GM23338 (cell line): ENCODE results near the gene FGD4.

Experiments
- CREB1 ChIP-seq: fragments of 250-450 bp; sonication (Bioruptor Pico); IDR thresholded peaks from 2 replicates; pipeline ENCODE4 v1.5.0; 2020; ENCODE audit warnings: low read depth, mild to moderate bottlenecking, moderate library complexity
- JUNB ChIP-seq: IDR thresholded peaks from one replicate; pipeline ENCODE4 v1.6.1; 2016; ENCODE audit warnings: antibody characterized with exemption; ENCODE audit not compliant: unreplicated experiment
- POLR2AphosphoS5 ChIP-seq: IDR thresholded peaks from 2 replicates; pipeline ENCODE4 v1.6.1; 2016; ENCODE audit warnings: antibody characterized with exemption, low read depth
- REST ChIP-seq: IDR thresholded peaks from one replicate; pipeline ENCODE4 v1.6.1; 2018; ENCODE audit warnings: antibody characterized with exemption; ENCODE audit not compliant: unreplicated experiment
- STAT1 ChIP-seq: IDR thresholded peaks from one replicate; pipeline ENCODE4 v1.6.1; 2016; ENCODE audit warnings: antibody characterized with exemption; ENCODE audit not compliant: unreplicated experiment
- TF ChIP-seq, protein P1 (sequence below), 2 experiments: fragments of 200-600 bp in 1 of 2; sonication (generic) in 1 of 2; conservative IDR thresholded peaks; 2 replicates each; pipeline versions ENCODE4 v1.5.1 to v1.6.1; 2016 to 2017; ENCODE audit warnings: antibody characterized with exemption in 2 of 2, low read depth in 2 of 2, mild to moderate bottlenecking in 2 of 2, moderate library complexity in 1 of 2

DNA sequence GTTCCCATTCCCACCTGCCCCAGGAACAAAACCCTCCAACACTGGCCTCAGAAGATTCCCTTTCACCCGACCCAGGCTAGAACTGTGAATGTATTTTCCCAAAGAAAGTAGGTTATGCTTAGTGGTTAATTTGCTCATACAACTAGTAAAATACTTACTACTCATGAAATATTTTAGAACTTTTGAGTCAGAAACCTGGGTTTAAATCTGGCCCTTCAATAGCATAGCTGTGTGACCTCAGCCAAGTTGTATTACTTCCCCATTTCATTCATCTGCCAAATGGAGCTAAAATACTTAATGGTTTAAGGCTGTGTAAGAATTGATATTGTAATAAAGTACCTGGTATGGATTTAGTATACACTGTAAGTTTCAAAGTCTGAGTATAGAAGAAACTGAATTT, 210.6 kb downstream of the FGD4 start:
- TF ChIP-seq, protein P1, sequence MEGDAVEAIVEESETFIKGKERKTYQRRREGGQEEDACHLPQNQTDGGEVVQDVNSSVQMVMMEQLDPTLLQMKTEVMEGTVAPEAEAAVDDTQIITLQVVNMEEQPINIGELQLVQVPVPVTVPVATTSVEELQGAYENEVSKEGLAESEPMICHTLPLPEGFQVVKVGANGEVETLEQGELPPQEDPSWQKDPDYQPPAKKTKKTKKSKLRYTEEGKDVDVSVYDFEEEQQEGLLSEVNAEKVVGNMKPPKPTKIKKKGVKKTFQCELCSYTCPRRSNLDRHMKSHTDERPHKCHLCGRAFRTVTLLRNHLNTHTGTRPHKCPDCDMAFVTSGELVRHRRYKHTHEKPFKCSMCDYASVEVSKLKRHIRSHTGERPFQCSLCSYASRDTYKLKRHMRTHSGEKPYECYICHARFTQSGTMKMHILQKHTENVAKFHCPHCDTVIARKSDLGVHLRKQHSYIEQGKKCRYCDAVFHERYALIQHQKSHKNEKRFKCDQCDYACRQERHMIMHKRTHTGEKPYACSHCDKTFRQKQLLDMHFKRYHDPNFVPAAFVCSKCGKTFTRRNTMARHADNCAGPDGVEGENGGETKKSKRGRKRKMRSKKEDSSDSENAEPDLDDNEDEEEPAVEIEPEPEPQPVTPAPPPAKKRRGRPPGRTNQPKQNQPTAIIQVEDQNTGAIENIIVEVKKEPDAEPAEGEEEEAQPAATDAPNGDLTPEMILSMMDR (conservative IDR thresholded peaks at IDR 0.05; ENCODE audit: low read depth in 2 of 2) = no peak
- TF ChIP-seq POLR2AphosphoS5 (no peak), REST (no peak), CREB1 (no peak), JUNB (no peak), STAT1 (no peak)
